HepG2 (cell line): Measurements from ENCODE around the gene MASP2. TPM values are rescaled to one million over a fixed set of nuclear protein-coding genes. Genes with fewer than 3 reads are reported as not detected.
A peak's percentile ranks its signal among the peaks of the same experiment; 100 is the strongest.

Source experiments
- CTCF ChIP-seq: sonication (generic); formaldehyde crosslinking; IDR thresholded peaks from 2 replicates; pipeline ENCODE4 v1.5.0; 2020; ENCODE audit warnings: mild to moderate bottlenecking, missing genetic modification reagents, moderate library complexity
- HNRNPUL1 ChIP-seq: fragments of 200-400 bp; formaldehyde crosslinking; IDR thresholded peaks from 2 replicates; pipeline ENCODE4 v1.6.1; 2017; ENCODE audit warnings: low read depth, mild to moderate bottlenecking, low read length, moderate library complexity
- HOXA7 ChIP-seq: sonication (generic); formaldehyde crosslinking; IDR thresholded peaks from 2 replicates; pipeline ENCODE4 v1.8.1; 2022; ENCODE audit warnings: mild to moderate bottlenecking, missing genetic modification reagents, moderate library complexity
- KIAA2018 ChIP-seq: sonication (generic); formaldehyde crosslinking; IDR thresholded peaks from 2 replicates; pipeline ENCODE4 v1.5.0; 2020; ENCODE audit warnings: mild to moderate bottlenecking, missing genetic modification reagents, borderline replicate concordance
- KLF15 ChIP-seq: sonication (generic); formaldehyde crosslinking; IDR thresholded peaks from 2 replicates; pipeline ENCODE4 v1.8.1; 2023; ENCODE audit warnings: borderline replicate concordance, mild to moderate bottlenecking, inconsistent platforms, missing genetic modification reagents, mixed read lengths
- NFAT5 ChIP-seq: sonication (generic); formaldehyde crosslinking; IDR thresholded peaks from 2 replicates; pipeline ENCODE4 v1.4.0; 2020; ENCODE audit warnings: missing genetic modification reagents
- RFX1 ChIP-seq: fragments of 450-650 bp; IDR thresholded peaks from 2 replicates; pipeline ENCODE4 v1.6.1; 2017
- ZGPAT ChIP-seq: IDR thresholded peaks from 2 replicates; pipeline ENCODE4 v1.6.1; 2016; ENCODE audit warnings: mild to moderate bottlenecking
- ZNF224 ChIP-seq: sonication (generic); formaldehyde crosslinking; IDR thresholded peaks from 2 replicates; pipeline ENCODE4 v1.5.0; 2020; ENCODE audit warnings: mild to moderate bottlenecking, missing genetic modification reagents
- ZNF350 ChIP-seq: sonication (generic); formaldehyde crosslinking; IDR thresholded peaks from 2 replicates; pipeline ENCODE4 v1.4.0; 2020; ENCODE audit warnings: mild to moderate bottlenecking, low read depth, missing genetic modification reagents, borderline replicate concordance
- ZNF557 ChIP-seq: sonication (generic); formaldehyde crosslinking; IDR thresholded peaks from 2 replicates; pipeline ENCODE4 v1.4.0; 2020; ENCODE audit warnings: missing genetic modification reagents
- polyA plus RNA-seq, 8 experiments: library from polyadenylated mRNA; depleted of rRNA in 3 of 8; stranded (reverse) in 7 of 8; unstranded in 1 of 8; fragments of >200 nt; fragmentation: Illumina TruSeq in 4 of 8; extraction: Trizol in 4 of 8; gene quantifications; 2 replicates each; pipeline versions ENCODE4 v1.2.1 to v1.2.3, GENCODE V29; 2011 to 2016; ENCODE audit warnings: low read depth in 4 of 8, missing spikeins in 1 of 8, mixed read lengths in 1 of 8; ENCODE audit not compliant: insufficient read depth in 1 of 8
- total RNA-seq, 5 experiments: library from RNA; depleted of rRNA; stranded (reverse); fragments of >200 nt; fragmentation: Illumina TruSeq; extraction: Trizol; gene quantifications; 2 replicates each; pipeline ENCODE4 v1.2.3, GENCODE V29; 2016; ENCODE audit warnings: low read depth in 1 of 5

Gene MASP2
- total and polyA plus RNA-seq, 2 of the 13 experiments (the other 11 are each of a cell fraction or from before 2014, with no cell fraction given), result 7.1 to 11.8 TPM

- peak; percentile 87 for TF ChIP-seq NFAT5
- 0 out of 2 replicates have a peak, but pooled peaks have one; percentile 46 for TF ChIP-seq KIAA2018 (CRISPR knock-in tag)
- TF ChIP-seq KLF15 (CRISPR knock-in tag), result no peak
- TF ChIP-seq HNRNPUL1, result peak; percentile 60; the same call in 1 of the 2 replicates
- TF ChIP-seq ZNF557 (CRISPR knock-in tag), result peak; percentile 88
- TF ChIP-seq RFX1, result no peak
- peak; percentile 87 for TF ChIP-seq ZNF350
- TF ChIP-seq ZGPAT, result peak; percentile 93
- TF ChIP-seq ZNF224 (CRISPR knock-in tag), result no peak
- TF ChIP-seq HOXA7 (CRISPR knock-in tag), result no peak
- no peak for TF ChIP-seq CTCF (CRISPR knock-in tag)
These were observed 34.5 kb downstream of the MASP2 start, which contains the start of gene TARDBP (continued) for GRCh38 chr1:11012260-11013159.
